ENCODE measurements around the gene SMARCD3. TPM values are rescaled to one million over a fixed set of nuclear protein-coding genes. Genes with fewer than 3 reads are reported as not detected.

The SMARCD3 gene
- polyA plus RNA-seq, 3 donors: 104 to 183 (median 112) TPM

DNA sequence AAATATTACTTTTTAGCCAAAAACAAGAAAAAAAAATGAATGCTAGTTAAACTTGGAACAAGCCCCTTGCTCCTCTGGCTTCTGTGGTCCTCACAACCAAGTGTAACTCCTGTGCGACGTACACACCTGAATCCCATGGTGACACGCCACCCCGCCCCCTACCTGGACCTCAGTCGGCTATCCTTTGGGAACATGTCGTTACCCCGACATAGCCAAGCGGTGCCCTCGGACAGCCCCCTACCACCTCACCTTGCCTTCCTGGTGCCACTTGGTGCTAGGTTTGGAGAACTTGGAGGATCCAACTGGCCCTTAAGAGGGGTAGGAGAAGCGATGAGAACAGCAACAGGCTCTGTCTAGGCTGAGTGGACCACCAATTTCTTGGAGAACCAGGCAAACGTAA is 12.0 kb upstream of the SMARCD3 start:
- no peaks in the 10 kb centered on the region for H3K36me3 ChIP-seq (replicated peaks in 1 of 2; ENCODE audit: control insufficient read depth in 1 of 2, insufficient read depth in 2 of 2, low read length in 2 of 2)
- no peak overlapping the region for H3K4me3 ChIP-seq (replicated peaks in 1 of 3; ENCODE audit: low read depth in 2 of 3, low read length in 3 of 3)
- peaks cover 5% of the 10 kb centered on the region for H3K4me1 Mint-ChIP-seq
- peaks cover 10 to 21% (median 17%) of the 10 kb centered on the region in 3 donors for H3K27me3 Mint-ChIP-seq (ENCODE audit: low read depth in 3 of 3)
- peaks cover 13 to 35% of the 10 kb centered on the region in 2 donors for H3K36me3 Mint-ChIP-seq
- H3K9ac ChIP-seq (ENCODE audit: insufficient read depth, low read length, poor library complexity, severe bottlenecking): no peak overlapping the region
- no peak overlapping the region for H2AFZ ChIP-seq (ENCODE audit: insufficient read depth, low read depth, low read length, poor library complexity, severe bottlenecking)
- no peaks in the 10 kb centered on the region for H3K9me3 ChIP-seq (replicated peaks in 1 of 2; ENCODE audit: control insufficient read depth in 1 of 2, insufficient read depth in 1 of 2, low read length in 2 of 2)
- DNase-seq: no peak
- intact Hi-C loops (cut with micrococcal nuclease): no loop called here
- no peak overlapping the region for H3K4me3 Mint-ChIP-seq
- H3K27ac Mint-ChIP-seq: no peak overlapping the region
- H3K9me3 Mint-ChIP-seq: peaks cover 0 to 2% (median 2%) of the 10 kb centered on the region in 7 donors
- no peak overlapping the region for H3K4me2 ChIP-seq (replicated peaks; ENCODE audit: extremely low read depth, low read length, poor library complexity, severe bottlenecking)
- H3K79me2 ChIP-seq (ENCODE audit: insufficient read depth, low read length): no peaks in the 10 kb centered on the region
- 100% methylated on average over 8 of the region's 11 CpGs for WGBS (ENCODE audit: insufficient coverage)
- TF ChIP-seq, protein P1, sequence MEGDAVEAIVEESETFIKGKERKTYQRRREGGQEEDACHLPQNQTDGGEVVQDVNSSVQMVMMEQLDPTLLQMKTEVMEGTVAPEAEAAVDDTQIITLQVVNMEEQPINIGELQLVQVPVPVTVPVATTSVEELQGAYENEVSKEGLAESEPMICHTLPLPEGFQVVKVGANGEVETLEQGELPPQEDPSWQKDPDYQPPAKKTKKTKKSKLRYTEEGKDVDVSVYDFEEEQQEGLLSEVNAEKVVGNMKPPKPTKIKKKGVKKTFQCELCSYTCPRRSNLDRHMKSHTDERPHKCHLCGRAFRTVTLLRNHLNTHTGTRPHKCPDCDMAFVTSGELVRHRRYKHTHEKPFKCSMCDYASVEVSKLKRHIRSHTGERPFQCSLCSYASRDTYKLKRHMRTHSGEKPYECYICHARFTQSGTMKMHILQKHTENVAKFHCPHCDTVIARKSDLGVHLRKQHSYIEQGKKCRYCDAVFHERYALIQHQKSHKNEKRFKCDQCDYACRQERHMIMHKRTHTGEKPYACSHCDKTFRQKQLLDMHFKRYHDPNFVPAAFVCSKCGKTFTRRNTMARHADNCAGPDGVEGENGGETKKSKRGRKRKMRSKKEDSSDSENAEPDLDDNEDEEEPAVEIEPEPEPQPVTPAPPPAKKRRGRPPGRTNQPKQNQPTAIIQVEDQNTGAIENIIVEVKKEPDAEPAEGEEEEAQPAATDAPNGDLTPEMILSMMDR (IDR thresholded peaks at IDR 0.05): no peak
- H4K20me1 ChIP-seq (ENCODE audit: insufficient read depth, low read length): peaks cover 71% of the 10 kb centered on the region
- no peaks in the 10 kb centered on the region for H3K4me1 ChIP-seq (ENCODE audit: control insufficient read depth in 1 of 2, insufficient read depth in 2 of 2, low read length in 2 of 2)
- no peak overlapping the region for H3K27ac ChIP-seq (ENCODE audit: low read depth in 1 of 2, low read length in 2 of 2)
- H3K27me3 ChIP-seq (ENCODE audit: control insufficient read depth in 2 of 2, insufficient read depth in 2 of 2, low read length in 2 of 2): no peaks in the 10 kb centered on the region

- Histone ChIP-seq H3K4me1 (ENCODE audit: control insufficient read depth in 1 of 2, insufficient read depth in 2 of 2, low read length in 2 of 2) (no peaks in the 10 kb centered on the region), H3K9ac (ENCODE audit: insufficient read depth, low read length, poor library complexity, severe bottlenecking) (no peak overlapping the region), H3K27ac (ENCODE audit: low read depth in 1 of 2, low read length in 2 of 2) (no peak overlapping the region), H2AFZ (ENCODE audit: insufficient read depth, low read depth, low read length, poor library complexity, severe bottlenecking) (no peak overlapping the region), H3K79me2 (ENCODE audit: insufficient read depth, low read length) (no peaks in the 10 kb centered on the region), H3K4me2 (replicated peaks; ENCODE audit: extremely low read depth, low read length, poor library complexity, severe bottlenecking) (no peak overlapping the region), H4K20me1 (ENCODE audit: insufficient read depth, low read length) (peaks cover 83% of the 10 kb centered on the region), H3K27me3 (ENCODE audit: control insufficient read depth in 2 of 2, insufficient read depth in 2 of 2, low read length in 2 of 2) (peaks cover 3 to 14% of the 10 kb centered on the region in 2 donors), H3K4me3 (replicated peaks in 1 of 3; ENCODE audit: low read depth in 2 of 3, low read length in 3 of 3) (no peak overlapping the region), H3K36me3 (replicated peaks in 1 of 2; ENCODE audit: control insufficient read depth in 1 of 2, insufficient read depth in 2 of 2, low read length in 2 of 2) (no peaks in the 10 kb centered on the region), H3K9me3 (replicated peaks in 1 of 2; ENCODE audit: control insufficient read depth in 1 of 2, insufficient read depth in 1 of 2, low read length in 2 of 2) (no peaks in the 10 kb centered on the region)
- peaks cover 15 to 56% of the 10 kb centered on the region in 2 donors for H3K36me3 Mint-ChIP-seq
- no peak overlapping the region for H3K4me3 Mint-ChIP-seq
- TF ChIP-seq, protein P1 (IDR thresholded peaks at IDR 0.05): no peak
- peaks cover 5% of the 10 kb centered on the region for H3K4me1 Mint-ChIP-seq
- no peak for DNase-seq
- intact Hi-C loops (cut with micrococcal nuclease): no loop called here
- H3K27ac Mint-ChIP-seq: peak overlapping the region in 1 of 7 donors; percentile 37
- peaks cover 0 to 4% (median 2%) of the 10 kb centered on the region in 7 donors for H3K9me3 Mint-ChIP-seq
- WGBS (ENCODE audit: insufficient coverage): 96% methylated on average over 7 of the region's 7 CpGs
- peaks cover 25 to 41% (median 35%) of the 10 kb centered on the region in 3 donors for H3K27me3 Mint-ChIP-seq (ENCODE audit: low read depth in 3 of 3)
Observed at GRCh38 chr7:151257990-151258389, 9.5 kb upstream of the SMARCD3 start.

All from CD14-positive monocyte (primary cell).